K562 (cell line): ENCODE results near the gene GFOD1. TPM values are rescaled to one million over a fixed set of nuclear protein-coding genes. Genes with fewer than 3 reads are reported as not detected.
A peak's percentile ranks its signal among the peaks of the same experiment; 100 is the strongest.

Experiments used
- ATAC-seq: fragments of 200-7000 bp; cut with Tn5 transposase; 3 replicates; pipeline ENCODE4 v1.9.1; 2020; ENCODE audit warnings: moderate library complexity
- BruUV-seq: library from RNA; stranded (reverse); fragments of 400-500 nt; replicated peaks from 2 replicates; lab custom pipeline; 2021; lab: Mats Ljungman, UMichigan
- CTCF ChIA-PET: fragments of 300-600 bp; formaldehyde crosslinking; extraction: SDS; loops from one replicate; lab custom pipeline; 2021; ENCODE audit warnings: low intra/inter-chr PET ratio; lab: Yijun Ruan, JAX
- POLR2A ChIA-PET: fragments of 300-600, 350-650 bp; sonication (Branson Sonifier 250); formaldehyde crosslinking; extraction: SDS; loops from one replicate; lab custom pipeline; 2021; ENCODE audit warnings: antibody characterized with exemption, inconsistent platforms; lab: Yijun Ruan, JAX
- DNase-seq, 4 experiments: peaks; one replicate each; pipeline versions ENCODE4 v3.0.0 to v3.0.0-alpha.2; 2011 to 2018; ENCODE audit warnings: low spot score in 3 of 4, mixed read lengths in 3 of 4; ENCODE audit errors: extremely low read depth in 1 of 4
- FAIRE-seq: peaks from 2 replicates; lab custom pipeline; 2011; peaks lifted over from hg19 to GRCh38; lab: Jason Lieb, UNC
- H2AFZ ChIP-seq: 2 replicates; pipeline ENCODE4 v1.6.0; 2011; ENCODE audit warnings: low read depth, low read length, control low read depth, inconsistent platforms
- H3K27ac ChIP-seq: fragments of 200-600 bp; 3 replicates; pipeline ENCODE4 v1.8.0; 2011; ENCODE audit warnings: low read depth, mild to moderate bottlenecking, control low read depth, inconsistent platforms, low read length, moderate library complexity, mixed read lengths; ENCODE audit errors: extremely low read depth
- H3K27me3 ChIP-seq, 2 experiments: fragments of 300-600 bp in 1 of 2; 2 replicates in 1 of 2; 3 replicates in 1 of 2; pipeline versions ENCODE4 v1.6.0 to v1.8.0; 2011; ENCODE audit warnings: inconsistent platforms in 2 of 2, low read length in 2 of 2, mild to moderate bottlenecking in 1 of 2, mixed read lengths in 1 of 2, moderate library complexity in 1 of 2; ENCODE audit not compliant: control insufficient read depth in 2 of 2, insufficient read depth in 2 of 2
- H3K36me3 ChIP-seq: fragments of 300-600 bp; 3 replicates; pipeline ENCODE4 v1.8.0; 2011; ENCODE audit warnings: mild to moderate bottlenecking, low read length, inconsistent platforms; ENCODE audit not compliant: control insufficient read depth, insufficient read depth
- H3K4me1 ChIP-seq, 2 experiments: fragments of 200-600 bp in 1 of 2; replicated peaks in 1 of 2; 2 replicates in 1 of 2; 3 replicates in 1 of 2; pipeline versions ENCODE4 v1.5.1 to v1.8.0; 2011; ENCODE audit warnings: inconsistent platforms in 2 of 2, low read length in 2 of 2, mild to moderate bottlenecking in 1 of 2, mixed read lengths in 1 of 2, moderate library complexity in 1 of 2; ENCODE audit not compliant: control insufficient read depth in 2 of 2, insufficient read depth in 2 of 2
- H3K4me2 ChIP-seq: 2 replicates; pipeline ENCODE4 v1.6.1; 2011; ENCODE audit warnings: low read length, control low read depth, inconsistent platforms, mixed read lengths; ENCODE audit not compliant: insufficient read depth
- H3K4me3 ChIP-seq: fragments of 200-600 bp; sonication (generic), shearing (Covaris generic); 2 replicates; pipeline ENCODE4 v1.5.1; 2016; ENCODE audit warnings: control low read depth, inconsistent platforms
- H3K79me2 ChIP-seq: fragments of 200-600 bp; 3 replicates; pipeline ENCODE4 v1.8.0; 2011; ENCODE audit warnings: low read length, inconsistent platforms; ENCODE audit not compliant: control insufficient read depth, insufficient read depth
- H3K9ac ChIP-seq, 2 experiments: 2 replicates each; pipeline versions ENCODE4 v1.6.0 to v1.6.1; 2011; ENCODE audit warnings: low read depth in 2 of 2, low read length in 2 of 2, control low read depth in 1 of 2, inconsistent platforms in 1 of 2, mild to moderate bottlenecking in 1 of 2, mixed read lengths in 1 of 2; ENCODE audit not compliant: insufficient read depth in 1 of 2
- H3K9me1 ChIP-seq: one replicate; pipeline ENCODE4 v1.6.0; 2011; ENCODE audit warnings: inconsistent platforms, mild to moderate bottlenecking, low read length, moderate library complexity; ENCODE audit not compliant: control insufficient read depth, insufficient read depth
- H3K9me3 ChIP-seq: replicated peaks from 2 replicates; pipeline ENCODE4 v1.5.1; 2011; ENCODE audit warnings: low read depth, low read length, inconsistent platforms; ENCODE audit not compliant: control insufficient read depth, insufficient read depth
- H4K20me1 ChIP-seq: replicated peaks from 2 replicates; pipeline ENCODE4 v1.6.1; 2011; ENCODE audit warnings: low read length, inconsistent platforms, mixed read lengths; ENCODE audit not compliant: control insufficient read depth, insufficient read depth
- BRCA1 ChIP-seq, 2 experiments: fragments of 450-650 bp in 1 of 2; sonication (generic) in 1 of 2; formaldehyde crosslinking in 1 of 2; IDR thresholded peaks; 2 replicates each; pipeline versions ENCODE4 v1.5.0 to v1.6.1; 2017 to 2020; ENCODE audit warnings: mild to moderate bottlenecking in 1 of 2, missing genetic modification reagents in 1 of 2
- CC2D1A ChIP-seq: fragments of 450-650 bp; IDR thresholded peaks from 2 replicates; pipeline ENCODE4 v1.6.1; 2017; ENCODE audit warnings: mild to moderate bottlenecking
- COPS2 ChIP-seq: fragments of 450-650 bp; conservative IDR thresholded peaks from 2 replicates; pipeline ENCODE4 v1.6.1; 2016; ENCODE audit warnings: mild to moderate bottlenecking, moderate library complexity
- CTBP1 ChIP-seq: fragments of 450-650 bp; IDR thresholded peaks from 2 replicates; pipeline ENCODE4 v1.6.1; 2016; ENCODE audit warnings: borderline replicate concordance
- FOSL1 ChIP-seq: fragments of 200-800 bp; sonication (Bioruptor generic); conservative IDR thresholded peaks from 2 replicates; pipeline ENCODE4 v1.6.1; 2016; ENCODE audit warnings: missing genetic modification characterization, missing compliant biosample characterization
- L3MBTL2 ChIP-seq: fragments of 450-650 bp; IDR thresholded peaks from 2 replicates; pipeline ENCODE4 v1.6.1; 2016; ENCODE audit warnings: mild to moderate bottlenecking, moderate library complexity
- SREBF1 ChIP-seq: fragments of 150-350 bp; IDR thresholded peaks from 2 replicates; pipeline ENCODE4 v1.6.1; 2014; ENCODE audit warnings: antibody characterized with exemption, low read depth, low read length, borderline replicate concordance
- SUPT5H ChIP-seq: fragments of 450-650 bp; IDR thresholded peaks from 2 replicates; pipeline ENCODE4 v1.6.1; 2016
- ZNF280A ChIP-seq: fragments of 450-650 bp; IDR thresholded peaks from 2 replicates; pipeline ENCODE4 v1.6.1; 2018; ENCODE audit warnings: mild to moderate bottlenecking, low read depth; ENCODE audit not compliant: partially characterized antibody
- ZNF318 ChIP-seq, 2 experiments: fragments of 450-650 bp; IDR thresholded peaks; 2 replicates each; pipeline ENCODE4 v1.6.1; 2016; ENCODE audit warnings: mild to moderate bottlenecking in 2 of 2, borderline replicate concordance in 1 of 2, low read depth in 1 of 2, moderate library complexity in 1 of 2
- whole genome bisulfite sequencing: fragments of 100-300 bp; shearing (Covaris generic); methylation state at CpG from one replicate; pipeline ENCODE4 v1.1.6; 2016; ENCODE audit warnings: low coverage, mixed read lengths; ENCODE audit not compliant: insufficient coverage; ENCODE audit errors: missing lambda C conversion rate; 5-methylcytosine and 5-hydroxymethylcytosine counted together
- in situ Hi-C: fragments of 300-500 bp; cut with MboI; formaldehyde crosslinking; loops from 4 replicates; pipeline ENCODE4 v1.15.0; 2018; ENCODE audit warnings: inconsistent platforms, mixed read lengths
- intact Hi-C: fragments of 100-400 bp; cut with micrococcal nuclease; formaldehyde crosslinking; loops from 2 replicates; pipeline ENCODE4 v1.14.2; 2022
- polyA plus RNA-seq, 8 experiments: library from polyadenylated mRNA; depleted of rRNA in 4 of 8; stranded (reverse) in 5 of 8; unstranded in 3 of 8; fragments of >200 nt; fragmentation: Nextera tagmentation in 2 of 8; fragmentation: Illumina TruSeq in 1 of 8; extraction: Ambion mirVana in 2 of 8; extraction: Trizol in 1 of 8; gene quantifications; 2 replicates each; pipeline versions ENCODE4 v1.2.1 to v1.2.3, GENCODE V29; 2011 to 2014; ENCODE audit warnings: inconsistent platforms in 1 of 8, missing spikeins in 1 of 8
- total RNA-seq, 7 experiments: library from RNA; depleted of rRNA in 6 of 7; stranded (reverse); fragments of >200 nt in 6 of 7; fragmentation: Illumina TruSeq in 2 of 7; extraction: Trizol in 2 of 7; gene quantifications; 2 replicates each; pipeline versions ENCODE4 v1.2.1 to v1.2.3, GENCODE V29; 2011 to 2021; ENCODE audit warnings: low replicate concordance in 1 of 7

GFOD1 gene
- total and polyA plus RNA-seq, 9 of the 15 experiments (the other 6 are each of a cell fraction or from before 2014, with no cell fraction given): 3.8 to 12.0 (median 8.2) TPM

GRCh38 chr6:13454286-13455221 lies 32.8 kb downstream of the GFOD1 start:
- peaks cover 6 to 11% of the 10 kb centered on the region in 2 experiments; a peak in 4 of 5 replicates for H3K4me1 ChIP-seq
- 36% methylated on average over 11 of the region's 11 CpGs for WGBS
- peaks cover 3% of the 10 kb centered on the region for H3K9me1 ChIP-seq
- in situ Hi-C loops (no loop called here), intact Hi-C loops (loop anchor here (1.0 to 5.0 kb wide), 3 partner anchors 57 to 118 kb away; no protein-coding TSS in a partner anchor)
- FAIRE-seq: peak; percentile 6
- no peak overlapping the region for H3K27ac ChIP-seq
- no peaks in the 10 kb centered on the region; a peak in 1 of 5 replicates for H3K27me3 ChIP-seq
- no TSS peak for BruUV-seq
- H3K9ac ChIP-seq: no peak overlapping the region
- H3K4me3 ChIP-seq: no peak overlapping the region
- ChIA-PET CTCF (no interaction called here), POLR2A (interaction anchor here (0.5 to 1.6 kb wide), 4 partner anchors 9 to 1864 kb away, joined by 3 read pairs; no protein-coding TSS in a partner anchor)
- H3K36me3 ChIP-seq: no peaks in the 10 kb centered on the region; the same call in 2 of the 3 replicates
- peaks cover 4% of the 10 kb centered on the region for H4K20me1 ChIP-seq
- no peak overlapping the region for H2AFZ ChIP-seq
- no peaks in the 10 kb centered on the region for H3K9me3 ChIP-seq
- H3K4me2 ChIP-seq: no peak overlapping the region; the same call in 1 of the 2 replicates
- no peaks in the 10 kb centered on the region for H3K79me2 ChIP-seq
- peak in 1 of 4 experiments; percentile 38 for DNase-seq
- ATAC-seq: peak; percentile 80
- TF ChIP-seq ZNF280A: no peak
- peak; percentile 69 for TF ChIP-seq FOSL1 (tag)
- TF ChIP-seq CTBP1: peak; percentile 19; the same call in 1 of the 2 replicates
- TF ChIP-seq SREBF1: no peak
- 0 out of 4 replicates have a peak, but pooled peaks of 1 of the 2 experiments have one; percentile 51 for TF ChIP-seq ZNF318 (IDR thresholded peaks at IDR 0.05; ENCODE audit: borderline replicate concordance in 1 of 2, low read depth in 1 of 2)
- TF ChIP-seq BRCA1 (IDR thresholded peaks at IDR 0.05): no peak
- TF ChIP-seq BRCA1 (CRISPR knock-in tag; IDR thresholded peaks at IDR 0.05): no peak
- TF ChIP-seq L3MBTL2: no peak
- TF ChIP-seq CC2D1A: peak; percentile 46; the same call in 1 of the 2 replicates
- no peak for TF ChIP-seq SUPT5H
- TF ChIP-seq COPS2: no peak
